GM12872 (cell line): ENCODE measurements around the gene LY6G5C.

Experiments used
- TF ChIP-seq, protein P1 (sequence below): IDR thresholded peaks from 3 replicates; pipeline ENCODE4 v1.5.1; 2011; ENCODE audit warnings: low read depth, mild to moderate bottlenecking, low read length, moderate library complexity; ENCODE audit not compliant: insufficient read depth

LY6G5C gene

DNA sequence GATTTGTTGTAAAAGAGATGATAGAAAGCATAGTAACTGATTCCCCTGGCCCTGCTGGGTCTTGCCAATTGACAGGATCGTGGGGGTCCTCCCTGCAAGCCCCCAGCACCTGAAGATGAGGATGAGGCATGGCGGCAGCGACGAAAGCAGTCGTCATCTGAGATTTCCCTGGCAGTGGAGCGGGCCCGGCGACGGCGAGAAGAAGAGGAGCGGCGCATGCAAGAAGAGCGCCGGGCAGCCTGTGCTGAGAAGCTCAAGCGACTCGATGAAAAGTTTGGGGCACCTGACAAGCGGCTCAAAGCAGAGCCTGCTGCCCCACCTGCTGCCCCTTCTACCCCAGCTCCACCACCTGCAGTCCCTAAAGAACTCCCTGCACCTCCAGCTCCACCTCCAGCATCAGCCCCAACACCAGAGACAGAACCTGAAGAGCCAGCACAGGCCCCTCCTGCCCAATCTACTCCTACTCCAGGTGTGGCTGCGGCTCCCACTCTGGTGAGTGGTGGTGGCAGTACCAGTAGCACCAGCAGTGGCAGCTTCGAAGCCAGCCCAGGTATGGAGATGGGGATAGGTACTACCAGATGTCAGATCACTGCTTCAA, 53.1 kb downstream of the LY6G5C start:
- TF ChIP-seq, protein P1, sequence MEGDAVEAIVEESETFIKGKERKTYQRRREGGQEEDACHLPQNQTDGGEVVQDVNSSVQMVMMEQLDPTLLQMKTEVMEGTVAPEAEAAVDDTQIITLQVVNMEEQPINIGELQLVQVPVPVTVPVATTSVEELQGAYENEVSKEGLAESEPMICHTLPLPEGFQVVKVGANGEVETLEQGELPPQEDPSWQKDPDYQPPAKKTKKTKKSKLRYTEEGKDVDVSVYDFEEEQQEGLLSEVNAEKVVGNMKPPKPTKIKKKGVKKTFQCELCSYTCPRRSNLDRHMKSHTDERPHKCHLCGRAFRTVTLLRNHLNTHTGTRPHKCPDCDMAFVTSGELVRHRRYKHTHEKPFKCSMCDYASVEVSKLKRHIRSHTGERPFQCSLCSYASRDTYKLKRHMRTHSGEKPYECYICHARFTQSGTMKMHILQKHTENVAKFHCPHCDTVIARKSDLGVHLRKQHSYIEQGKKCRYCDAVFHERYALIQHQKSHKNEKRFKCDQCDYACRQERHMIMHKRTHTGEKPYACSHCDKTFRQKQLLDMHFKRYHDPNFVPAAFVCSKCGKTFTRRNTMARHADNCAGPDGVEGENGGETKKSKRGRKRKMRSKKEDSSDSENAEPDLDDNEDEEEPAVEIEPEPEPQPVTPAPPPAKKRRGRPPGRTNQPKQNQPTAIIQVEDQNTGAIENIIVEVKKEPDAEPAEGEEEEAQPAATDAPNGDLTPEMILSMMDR: no peak

DNA sequence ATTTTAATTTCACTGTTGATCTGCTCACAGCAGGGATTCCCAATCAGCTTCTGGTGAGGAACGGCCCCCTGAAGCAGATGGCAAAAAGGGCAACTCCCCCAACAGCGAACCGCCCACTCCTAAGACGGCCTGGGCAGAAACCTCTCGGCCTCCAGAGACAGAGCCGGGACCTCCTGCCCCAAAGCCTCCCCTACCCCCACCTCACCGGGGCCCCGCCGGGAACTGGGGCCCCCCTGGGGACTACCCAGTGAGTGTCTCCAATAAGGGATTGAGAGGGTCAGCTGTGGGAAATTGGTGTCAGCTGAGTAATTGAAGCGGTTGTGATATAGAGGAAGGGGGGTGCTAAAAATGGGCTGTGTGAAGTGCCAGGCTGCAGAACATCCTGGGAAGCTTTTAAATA, 53.9 kb downstream of the LY6G5C start:
- TF ChIP-seq, protein P1: no peak
